Keratinocyte (primary cell): ENCODE data around the gene FTO. TPM values are rescaled to one million over a fixed set of nuclear protein-coding genes. Genes with fewer than 3 reads are reported as not detected.

ENCODE experiments used
- DNase-seq: peaks from one replicate; pipeline ENCODE4 v3.0.0-alpha.2; 2011; ENCODE audit warnings: low read depth, missing footprints, low spot score
- FAIRE-seq: peaks from 2 replicates; lab custom pipeline; 2011; peaks lifted over from hg19 to GRCh38; lab: Jason Lieb, UNC
- H2AFZ ChIP-seq: 2 replicates; pipeline ENCODE4 v1.6.0; 2012; ENCODE audit warnings: low read length, control low read depth, inconsistent platforms; ENCODE audit not compliant: control insufficient read depth
- H3K27ac ChIP-seq: 2 replicates; pipeline ENCODE4 v1.5.1; 2011; ENCODE audit warnings: low read length; ENCODE audit not compliant: control insufficient read depth, insufficient read depth
- H3K27me3 ChIP-seq: 3 replicates; pipeline ENCODE4 v1.6.0; 2011; ENCODE audit warnings: low read length; ENCODE audit not compliant: control insufficient read depth, insufficient read depth; ENCODE audit errors: extremely low read depth
- H3K36me3 ChIP-seq, 2 experiments: 2 replicates in 1 of 2; 3 replicates in 1 of 2; pipeline ENCODE4 v1.5.1; 2011; ENCODE audit warnings: low read length in 2 of 2, mild to moderate bottlenecking in 1 of 2; ENCODE audit not compliant: control insufficient read depth in 2 of 2, insufficient read depth in 2 of 2; ENCODE audit errors: extremely low read depth in 1 of 2
- H3K4me1 ChIP-seq: 3 replicates; pipeline ENCODE4 v1.5.1; 2011; ENCODE audit warnings: low read length; ENCODE audit not compliant: control insufficient read depth, insufficient read depth; ENCODE audit errors: extremely low read depth
- H3K4me2 ChIP-seq: 3 replicates; pipeline ENCODE4 v1.6.0; 2011; ENCODE audit warnings: low read depth, low read length; ENCODE audit not compliant: control insufficient read depth, insufficient read depth; ENCODE audit errors: extremely low read depth
- H3K4me3 ChIP-seq, 3 experiments: fragments of 200-600 bp in 1 of 3; sonication (generic) in 1 of 3; 2 replicates in 2 of 3; 3 replicates in 1 of 3; pipeline ENCODE4 v1.5.1; 2011 to 2016; ENCODE audit warnings: low read length in 3 of 3, mild to moderate bottlenecking in 3 of 3, control low read depth in 2 of 3, inconsistent platforms in 1 of 3, low read depth in 1 of 3, mixed read lengths in 1 of 3, mixed run types in 1 of 3, moderate library complexity in 1 of 3; ENCODE audit not compliant: control insufficient read depth in 2 of 3, insufficient read depth in 2 of 3; ENCODE audit errors: extremely low read depth in 1 of 3
- H3K79me2 ChIP-seq: 2 replicates; pipeline ENCODE4 v1.6.0; 2012; ENCODE audit warnings: low read length; ENCODE audit not compliant: control insufficient read depth, insufficient read depth
- H3K9ac ChIP-seq: 3 replicates; pipeline ENCODE4 v1.6.0; 2011; ENCODE audit warnings: low read length; ENCODE audit not compliant: control insufficient read depth, insufficient read depth; ENCODE audit errors: extremely low read depth
- H3K9me1 ChIP-seq: 3 replicates; pipeline ENCODE4 v1.6.0; 2011; ENCODE audit warnings: low read length; ENCODE audit not compliant: control insufficient read depth, insufficient read depth; ENCODE audit errors: extremely low read depth
- H3K9me3 ChIP-seq: 2 replicates; pipeline ENCODE4 v1.5.1; 2012; ENCODE audit warnings: low read depth, low read length; ENCODE audit not compliant: control insufficient read depth
- H4K20me1 ChIP-seq: 3 replicates; pipeline ENCODE4 v1.6.0; 2011; ENCODE audit warnings: low read length; ENCODE audit not compliant: control insufficient read depth, insufficient read depth; ENCODE audit errors: extremely low read depth
- CTCF ChIP-seq, 3 experiments: IDR thresholded peaks in 1 of 3; conservative IDR thresholded peaks in 1 of 3; optimal IDR thresholded peaks in 1 of 3; 2 replicates in 2 of 3; 3 replicates in 1 of 3; pipeline versions ENCODE3 to v1.5.1; 2011; ENCODE audit warnings: low read length in 3 of 3, mild to moderate bottlenecking in 3 of 3, moderate library complexity in 2 of 3, control low read depth in 1 of 3, inconsistent platforms in 1 of 3; ENCODE audit not compliant: insufficient read depth in 2 of 3; ENCODE audit errors: extremely low read depth in 1 of 3
- EZH2 ChIP-seq: IDR thresholded peaks from one replicate; pipeline ENCODE4 v1.6.1; 2012; ENCODE audit warnings: inconsistent platforms, mild to moderate bottlenecking, low read length, moderate library complexity
- dilution Hi-C: fragments of 300-500 bp; cut with MboI; formaldehyde crosslinking; loops from one replicate; pipeline ENCODE4 v1.7.0; 2020; ENCODE audit warnings: low sequenced_read_pairs; ENCODE audit not compliant: extremely low pct_ligation_motif_present
- polyA plus RNA-seq, 5 experiments: library from polyadenylated mRNA; depleted of rRNA in 3 of 5; stranded (reverse) in 3 of 5; stranded (forward) in 1 of 5; unstranded in 1 of 5; fragments of >200 nt; gene quantifications; 1 replicate in 1 of 5; 2 replicates in 3 of 5; 3 replicates in 1 of 5; pipeline versions ENCODE4 v1.2.1 to v1.2.3, GENCODE V29; 2011 to 2012; ENCODE audit warnings: missing spikeins in 2 of 5, low read depth in 1 of 5, low replicate concordance in 1 of 5

The FTO gene
- polyA plus RNA-seq, 1 donor (not counting 4 experiments of a cell fraction or from before 2014, with no cell fraction given), result 56.4 TPM

- Histone ChIP-seq H4K20me1 (no peaks in the 10 kb centered on the region), H3K4me2 (no peak overlapping the region), H3K79me2 (no peaks in the 10 kb centered on the region), H3K4me3 (no peak overlapping the region), H3K9me3 (no peaks in the 10 kb centered on the region), H3K9ac (no peak overlapping the region), H2AFZ (no peak overlapping the region), H3K27ac (no peak overlapping the region), H3K4me1 (no peaks in the 10 kb centered on the region), H3K27me3 (no peaks in the 10 kb centered on the region), H3K9me1 (no peaks in the 10 kb centered on the region), H3K36me3 (peaks cover 0 to 2% of the 10 kb centered on the region in 2 experiments)
- TF ChIP-seq EZH2 (no peak), CTCF (optimal IDR thresholded peaks at IDR 0.05 in 1 of 3, IDR thresholded peaks at IDR 0.05 in 1 of 3, conservative IDR thresholded peaks at IDR 0.05 in 1 of 3; ENCODE audit: extremely low read depth in 1 of 3, insufficient read depth in 2 of 3, low read length in 3 of 3) (no peak)
- dilution Hi-C loops, result no loop called here
- no peak for FAIRE-seq
- no peak for DNase-seq
Measured at GRCh38 chr16:53932975-53933374, 229.0 kb downstream of the FTO start.

- H3K36me3 ChIP-seq, result peaks cover 0 to 2% of the 10 kb centered on the region in 2 experiments
- H3K4me2 ChIP-seq, result no peak overlapping the region
- no peak overlapping the region for H3K27ac ChIP-seq
- no peak overlapping the region for H3K4me3 ChIP-seq
- H3K9me3 ChIP-seq, result no peaks in the 10 kb centered on the region
- no peaks in the 10 kb centered on the region for H4K20me1 ChIP-seq
- H3K9me1 ChIP-seq, result no peaks in the 10 kb centered on the region
- no peaks in the 10 kb centered on the region for H3K27me3 ChIP-seq
- no peak for DNase-seq
- H3K4me1 ChIP-seq, result no peaks in the 10 kb centered on the region
- FAIRE-seq, result no peak
- H3K9ac ChIP-seq, result no peak overlapping the region
- no peak overlapping the region for H2AFZ ChIP-seq
- H3K79me2 ChIP-seq, result no peaks in the 10 kb centered on the region
- dilution Hi-C loops, result no loop called here
- TF ChIP-seq CTCF (optimal IDR thresholded peaks at IDR 0.05 in 1 of 3, IDR thresholded peaks at IDR 0.05 in 1 of 3, conservative IDR thresholded peaks at IDR 0.05 in 1 of 3; ENCODE audit: extremely low read depth in 1 of 3, insufficient read depth in 2 of 3, low read length in 3 of 3) (no peak), EZH2 (no peak)
Measured at GRCh38 chr16:53933407-53933806, 229.5 kb downstream of the FTO start.
